CD1c-positive myeloid dendritic cell (primary cell): ENCODE results near the gene TTN.
A peak's percentile ranks its signal among the peaks of the same experiment; 100 is the strongest.

Experiments used
- DNase-seq: peaks from one replicate; pipeline ENCODE4 v3.0.0-alpha.2; 2016; ENCODE audit errors: extremely low spot score

Gene TTN

DNA sequence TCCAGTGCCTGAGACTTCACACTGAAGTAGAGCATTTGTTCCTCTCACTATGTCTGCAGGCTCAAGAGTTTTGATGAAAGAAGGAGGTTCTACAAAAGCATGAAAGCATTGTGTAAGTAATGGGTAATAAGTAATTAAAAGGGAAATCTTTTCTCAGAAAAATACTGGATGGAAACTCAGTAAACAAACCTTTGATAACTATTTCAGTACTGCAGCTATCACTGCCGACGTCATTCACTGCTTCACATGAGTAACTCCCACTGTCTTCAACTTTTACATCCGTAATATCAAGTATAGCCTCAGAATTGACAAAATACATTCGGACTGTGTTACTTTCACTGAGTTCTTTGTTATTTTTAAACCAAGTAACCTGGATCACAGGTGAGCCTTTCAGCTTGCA lies 72.7 kb downstream of the TTN start:
- no peak for DNase-seq

GRCh38 chr2:178733975-178734374 lies 73.2 kb downstream of the TTN start:
- DNase-seq, result no peak

GRCh38 chr2:178732913-178733312 lies 74.3 kb downstream of the TTN start:
- DNase-seq, result no peak

GRCh38 chr2:178731300-178731699 lies 75.9 kb downstream of the TTN start:
- DNase-seq, result no peak

DNA sequence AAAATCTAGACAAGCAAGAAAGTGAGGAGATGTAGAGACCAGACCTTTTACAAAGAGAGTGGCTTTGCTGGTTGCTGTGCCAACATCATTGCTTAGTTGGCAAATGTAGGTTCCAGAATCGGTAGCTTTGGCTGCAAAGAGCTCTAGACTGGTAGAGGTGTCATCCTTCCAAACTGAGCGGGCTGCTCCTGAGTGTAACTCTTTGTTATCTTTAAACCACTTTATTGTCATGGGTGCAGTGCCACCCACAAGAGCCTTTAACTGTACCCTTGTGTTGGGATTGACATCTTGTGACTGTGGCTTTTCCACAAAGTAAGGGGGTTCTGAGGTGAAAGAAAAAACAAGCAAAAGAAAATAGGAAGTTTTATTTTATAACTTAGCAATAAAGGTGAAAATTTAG lies 77.2 kb downstream of the TTN start:
- no peak for DNase-seq

DNA sequence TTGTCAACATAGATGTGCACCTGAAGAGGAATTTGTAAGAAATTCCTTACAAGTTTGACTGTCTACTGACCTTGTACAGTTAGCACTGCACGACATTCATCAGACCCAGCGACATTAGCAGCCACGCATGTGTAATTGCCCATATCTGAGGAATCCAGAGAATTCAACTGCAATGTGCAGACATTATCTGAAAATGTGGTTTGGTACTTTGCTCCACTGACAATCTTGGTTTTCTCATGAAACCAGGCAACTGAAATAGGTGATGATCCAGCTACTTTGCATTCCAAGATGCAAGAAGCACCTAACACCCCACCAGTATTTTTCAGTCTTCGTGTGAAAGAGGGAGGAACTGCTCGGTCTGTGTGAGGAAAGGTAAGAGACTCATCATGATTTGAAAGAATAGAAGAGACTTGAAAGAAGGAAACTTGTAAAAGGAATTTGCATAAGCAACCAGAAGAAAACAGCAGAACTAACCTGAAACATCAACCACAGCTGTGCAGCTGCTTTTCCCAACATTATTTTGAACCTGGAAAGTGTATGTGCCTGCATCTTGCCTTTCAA lies 83.4 kb downstream of the TTN start:
- DNase-seq, result no peak

DNA sequence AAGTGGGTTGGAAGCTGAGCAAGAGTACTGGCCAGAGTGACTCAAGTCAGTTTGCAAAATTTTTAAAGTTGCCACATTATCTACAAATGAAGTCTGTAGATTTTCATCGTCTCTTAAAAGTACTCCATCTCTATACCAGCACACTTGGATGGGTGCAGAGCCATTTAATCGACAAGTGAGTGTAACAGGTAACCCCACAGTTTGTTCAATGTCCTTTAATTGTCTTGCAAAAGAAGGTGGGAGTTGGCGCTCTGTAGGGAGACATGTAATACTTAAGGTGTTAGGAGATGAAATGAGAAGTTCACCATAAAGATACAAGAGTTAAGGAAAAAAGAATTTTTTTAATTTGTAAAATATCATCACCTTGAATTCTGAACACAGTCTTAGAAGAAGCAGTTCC lies 84.9 kb downstream of the TTN start:
- no peak for DNase-seq

- no peak for DNase-seq
Measured at GRCh38 chr2:178718988-178719387, 88.2 kb downstream of the TTN start.

DNA sequence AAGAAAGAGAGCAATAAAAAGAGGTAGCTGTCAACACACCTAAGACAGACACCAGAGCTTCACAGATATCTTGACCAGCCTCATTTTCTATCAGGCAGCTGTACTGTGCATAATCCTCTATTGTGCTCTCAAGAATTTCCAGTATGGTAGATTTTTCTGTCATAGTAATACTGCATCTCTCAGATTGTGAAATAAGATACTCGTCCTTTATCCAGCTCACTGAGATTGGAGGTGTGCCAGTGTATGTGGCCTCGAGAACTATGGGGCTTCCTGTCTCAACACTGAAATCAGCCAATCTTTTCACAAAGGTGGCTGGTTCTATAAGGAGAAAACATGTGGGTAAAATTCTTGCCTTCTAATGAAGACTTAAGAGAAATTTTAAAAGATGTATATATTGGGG lies 88.9 kb downstream of the TTN start:
- no peak for DNase-seq

GRCh38 chr2:178716394-178716793 lies 90.8 kb downstream of the TTN start:
- DNase-seq, result no peak

GRCh38 chr2:178715366-178715765 lies 91.9 kb downstream of the TTN start:
- DNase-seq, result no peak

GRCh38 chr2:178707476-178707875 lies 99.7 kb downstream of the TTN start:
- no peak for DNase-seq

- DNase-seq, result no peak
Measured at GRCh38 chr2:178704876-178705275, 102.3 kb downstream of the TTN start.

DNA sequence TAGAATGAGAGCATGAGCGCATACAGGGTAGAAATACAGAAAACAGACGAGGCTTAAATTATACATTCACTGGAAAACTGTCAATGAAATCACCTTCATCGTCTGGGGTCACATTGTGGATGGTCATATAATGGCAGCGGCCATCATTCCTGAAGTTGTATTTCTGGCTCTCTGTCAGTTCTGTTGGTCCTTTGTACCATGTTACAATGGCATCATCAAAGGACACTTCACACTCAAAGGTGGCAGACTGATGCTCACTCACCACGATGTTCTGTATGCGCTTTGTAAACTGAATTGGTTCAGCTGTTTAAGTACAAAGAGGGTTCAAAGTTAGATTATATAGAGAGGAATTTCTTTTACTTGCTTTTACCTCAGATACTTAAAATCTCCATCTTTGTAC lies 104.9 kb downstream of the TTN start:
- no peak for DNase-seq

- DNase-seq, result peak; percentile 58
Measured at GRCh38 chr2:178700922-178701342, 106.3 kb downstream of the TTN start.

- no peak for DNase-seq
Measured at GRCh38 chr2:178700136-178700535, 107.1 kb downstream of the TTN start.

GRCh38 chr2:178692845-178693244 lies 114.4 kb downstream of the TTN start:
- DNase-seq, result no peak

- DNase-seq, result no peak
Measured at GRCh38 chr2:178689808-178690207, 117.4 kb downstream of the TTN start.

GRCh38 chr2:178683877-178684276 lies 123.3 kb downstream of the TTN start:
- no peak for DNase-seq

GRCh38 chr2:178681081-178681480 lies 126.1 kb downstream of the TTN start:
- DNase-seq, result no peak

DNA sequence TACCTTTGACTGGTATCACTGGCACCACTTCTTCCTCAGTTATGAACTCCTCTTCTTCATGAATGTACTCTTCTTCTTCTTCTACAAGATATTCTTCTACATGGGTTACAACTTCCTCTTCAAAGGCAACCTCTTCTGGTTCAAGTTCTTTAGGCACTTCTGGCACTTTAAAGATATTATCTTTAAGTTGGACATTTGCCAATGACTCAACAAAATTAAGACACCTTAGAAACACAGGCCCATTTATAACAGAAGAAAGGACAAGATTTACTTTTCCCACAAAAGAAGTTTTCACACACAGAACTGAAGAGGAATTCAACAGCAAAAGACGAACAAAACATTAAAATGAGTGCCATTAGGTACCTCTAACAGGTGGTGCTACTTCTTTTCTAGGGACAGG lies 127.3 kb downstream of the TTN start:
- no peak for DNase-seq

DNA sequence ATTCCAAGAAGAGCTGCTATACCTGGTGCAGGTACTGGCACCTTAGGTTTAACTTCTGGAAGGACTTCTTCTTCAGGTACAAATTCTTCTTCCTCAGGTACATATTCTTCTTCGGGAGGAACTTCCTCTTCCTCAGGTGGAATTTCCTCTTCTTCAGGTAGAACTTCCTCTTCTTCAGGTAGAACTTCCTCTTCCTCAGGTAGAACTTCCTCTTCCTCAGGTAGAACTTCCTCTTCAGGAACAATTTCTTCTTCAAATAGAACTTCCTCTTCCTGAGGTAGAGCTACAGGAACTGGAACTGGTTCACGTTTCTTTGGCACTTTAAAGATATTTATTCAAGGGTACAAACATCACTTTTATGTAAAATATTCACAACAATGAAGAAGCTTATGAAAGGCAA lies 129.6 kb downstream of the TTN start:
- no peak for DNase-seq

DNA sequence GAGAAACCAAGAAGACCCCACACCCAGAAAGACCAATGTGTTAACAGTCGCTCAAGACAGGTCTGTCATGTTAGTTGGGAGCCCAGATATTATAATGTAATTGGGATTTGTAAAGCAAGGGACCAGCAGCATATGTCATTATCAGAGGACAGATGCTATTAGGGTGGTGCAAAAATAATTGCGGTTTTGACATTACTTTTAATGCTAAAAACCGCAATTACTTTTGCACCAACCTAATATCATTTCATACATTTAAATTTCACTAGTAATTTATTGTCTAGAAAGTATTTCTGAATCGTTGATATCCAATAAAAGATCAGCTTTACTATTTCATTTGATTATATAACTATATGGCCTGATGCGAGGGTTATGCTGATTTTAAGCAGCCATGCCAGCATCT lies 131.2 kb downstream of the TTN start:
- no peak for DNase-seq

GRCh38 chr2:178674122-178674521 lies 133.1 kb downstream of the TTN start:
- no peak for DNase-seq

GRCh38 chr2:178666458-178666857 lies 140.8 kb downstream of the TTN start:
- no peak for DNase-seq
